ENCODE results near the gene KSR2. TPM values are rescaled to one million over a fixed set of nuclear protein-coding genes. Genes with fewer than 3 reads are reported as not detected.

KSR2 gene
- polyA plus RNA-seq, 1 experiment: not detected

- CTCF ChIA-PET: no interaction called here
- DNase-seq (ENCODE audit: low read depth): no peak
- POLR2A ChIA-PET: no interaction called here
- Histone ChIP-seq H3K36me3 (ENCODE audit: control insufficient read depth, insufficient read depth, low read length) (no peaks in the 10 kb centered on the region), H3K27me3 (ENCODE audit: control insufficient read depth, insufficient read depth, low read length) (no peaks in the 10 kb centered on the region), H3K4me3 (ENCODE audit: low read depth, low read length) (no peak overlapping the region)
- TF ChIP-seq CTCF (IDR thresholded peaks at IDR 0.05; ENCODE audit: insufficient read depth, low read depth, low read length): no peak
Observed at GRCh38 chr12:117699575-117699974, 269.2 kb downstream of the KSR2 start.

- no peak for TF ChIP-seq CTCF (IDR thresholded peaks at IDR 0.05; ENCODE audit: insufficient read depth, low read depth, low read length)
- CTCF ChIA-PET: interaction anchor here (1.4 kb wide), 1 partner anchor 112 kb away, joined by 3 read pairs; no protein-coding TSS in a partner anchor
Observed at GRCh38 chr12:117699118-117699517, 269.7 kb downstream of the KSR2 start.

GRCh38 chr12:117695956-117696355, 272.8 kb downstream of the KSR2 start:
- ChIA-PET CTCF (no interaction called here), POLR2A (no interaction called here)
- Histone ChIP-seq H3K36me3 (ENCODE audit: control insufficient read depth, insufficient read depth, low read length) (no peaks in the 10 kb centered on the region), H3K4me3 (ENCODE audit: low read depth, low read length) (no peak overlapping the region), H3K27me3 (ENCODE audit: control insufficient read depth, insufficient read depth, low read length) (no peaks in the 10 kb centered on the region)
- no peak for TF ChIP-seq CTCF (IDR thresholded peaks at IDR 0.05; ENCODE audit: insufficient read depth, low read depth, low read length)
- no peak for DNase-seq (ENCODE audit: low read depth)

More at GRCh38 chr12:117699118-117699517, 269.7 kb downstream of the KSR2 start:
- H3K36me3 ChIP-seq (ENCODE audit: control insufficient read depth, insufficient read depth, low read length): no peaks in the 10 kb centered on the region
- no peaks in the 10 kb centered on the region for H3K27me3 ChIP-seq (ENCODE audit: control insufficient read depth, insufficient read depth, low read length)
- DNase-seq (ENCODE audit: low read depth): no peak
- POLR2A ChIA-PET: no interaction called here
- no peak overlapping the region for H3K4me3 ChIP-seq (ENCODE audit: low read depth, low read length)

GRCh38 chr12:117692512-117692911, 276.3 kb downstream of the KSR2 start:
- no peak overlapping the region for H3K4me3 ChIP-seq (ENCODE audit: low read depth, low read length)
- H3K27me3 ChIP-seq (ENCODE audit: control insufficient read depth, insufficient read depth, low read length): no peaks in the 10 kb centered on the region
- H3K36me3 ChIP-seq (ENCODE audit: control insufficient read depth, insufficient read depth, low read length): no peaks in the 10 kb centered on the region
- ChIA-PET CTCF (no interaction called here), POLR2A (no interaction called here)
- no peak for TF ChIP-seq CTCF (IDR thresholded peaks at IDR 0.05; ENCODE audit: insufficient read depth, low read depth, low read length)
- DNase-seq (ENCODE audit: low read depth): no peak

GRCh38 chr12:117689857-117690256, 278.9 kb downstream of the KSR2 start:
- no peaks in the 10 kb centered on the region for H3K36me3 ChIP-seq (ENCODE audit: control insufficient read depth, insufficient read depth, low read length)
- POLR2A ChIA-PET: no interaction called here
- no peaks in the 10 kb centered on the region for H3K27me3 ChIP-seq (ENCODE audit: control insufficient read depth, insufficient read depth, low read length)
- no peak for DNase-seq (ENCODE audit: low read depth)
- H3K4me3 ChIP-seq (ENCODE audit: low read depth, low read length): no peak overlapping the region
- CTCF ChIA-PET: no interaction called here
- no peak for TF ChIP-seq CTCF (IDR thresholded peaks at IDR 0.05; ENCODE audit: insufficient read depth, low read depth, low read length)

All from BJ (cell line).